HEK293 (cell line): ENCODE measurements around the gene TNIP1.

Source experiments
- BCL11A ChIP-seq: fragments of 450-650 bp; formaldehyde crosslinking; IDR thresholded peaks from 2 replicates; pipeline ENCODE4 v1.5.1; 2016; ENCODE audit warnings: low read depth, missing biosample characterization, missing genetic modification characterization
- ELK4 ChIP-seq: IDR thresholded peaks from 2 replicates; pipeline ENCODE4 v1.6.1; 2011; ENCODE audit warnings: mild to moderate bottlenecking, low read depth, low read length, borderline replicate concordance
- SETDB1 ChIP-seq: IDR thresholded peaks from one replicate; pipeline ENCODE4 v1.6.1; 2017; ENCODE audit warnings: mild to moderate bottlenecking, low read length, moderate library complexity, mixed read lengths; ENCODE audit not compliant: insufficient read length
- ZBTB17 ChIP-seq: fragments of 450-650 bp; formaldehyde crosslinking; IDR thresholded peaks from 2 replicates; pipeline ENCODE4 v1.5.1; 2016; ENCODE audit warnings: missing biosample characterization, missing genetic modification characterization
- ZNF184 ChIP-seq: fragments of 450-650 bp; IDR thresholded peaks from 2 replicates; pipeline ENCODE4 v1.5.1; 2018; ENCODE audit warnings: missing biosample characterization, mild to moderate bottlenecking, missing genetic modification characterization
- ZNF362 ChIP-seq: fragments of 450-650 bp; formaldehyde crosslinking; IDR thresholded peaks from 2 replicates; pipeline ENCODE4 v1.5.1; 2016; ENCODE audit warnings: missing biosample characterization, missing genetic modification characterization
- ZNF560 ChIP-seq: fragments of 450-650 bp; formaldehyde crosslinking; IDR thresholded peaks from 2 replicates; pipeline ENCODE4 v1.5.1; 2017; ENCODE audit warnings: missing biosample characterization, missing genetic modification characterization, borderline replicate concordance
- ZNF596 ChIP-seq: fragments of 450-650 bp; IDR thresholded peaks from 2 replicates; pipeline ENCODE4 v1.5.0; 2018; ENCODE audit warnings: missing biosample characterization, mild to moderate bottlenecking, missing genetic modification characterization, moderate library complexity
- TF ChIP-seq, protein P1 (sequence below): fragments of 450-650 bp; formaldehyde crosslinking; IDR thresholded peaks from 2 replicates; pipeline ENCODE4 v1.5.1; 2016; ENCODE audit warnings: missing biosample characterization, missing genetic modification characterization
- TF ChIP-seq, protein P2 (sequence below): sonication (generic); formaldehyde crosslinking; IDR thresholded peaks from 2 replicates; pipeline ENCODE4 v1.8.1; 2022; ENCODE audit warnings: mild to moderate bottlenecking, moderate library complexity, missing genetic modification reagents
- TF ChIP-seq, protein P3 (sequence below): fragments of 450-650 bp; formaldehyde crosslinking; IDR thresholded peaks from 2 replicates; pipeline ENCODE4 v1.5.1; 2016; ENCODE audit warnings: missing biosample characterization, missing genetic modification characterization

DNA sequence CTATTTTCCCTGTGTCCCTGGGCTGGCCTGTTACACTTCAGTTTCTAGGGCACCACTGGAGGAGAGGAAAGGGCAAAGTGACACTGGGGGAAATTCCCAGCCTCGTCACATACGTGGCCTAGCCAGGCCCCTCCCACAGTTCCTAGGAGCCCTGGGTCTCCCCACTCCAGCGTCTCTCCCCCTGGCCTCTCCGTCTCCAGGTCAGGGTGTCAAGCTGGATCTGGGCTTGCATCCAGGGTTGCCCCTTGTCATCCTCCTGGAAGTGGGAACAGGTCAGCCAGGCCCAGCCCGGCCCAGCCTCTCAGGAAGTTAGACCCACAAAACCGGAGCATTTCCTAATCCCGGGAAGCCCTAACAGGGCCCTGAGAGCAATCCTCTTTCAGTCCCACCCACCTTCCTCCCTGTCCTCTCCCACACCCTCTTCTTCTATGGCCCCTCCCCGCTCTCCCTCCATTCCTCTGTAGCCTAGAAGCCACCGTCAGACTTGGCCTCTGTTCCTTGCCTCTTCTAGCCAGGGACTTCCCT is 4.7 kb upstream of the TNIP1 start:
- TF ChIP-seq, protein P1, sequence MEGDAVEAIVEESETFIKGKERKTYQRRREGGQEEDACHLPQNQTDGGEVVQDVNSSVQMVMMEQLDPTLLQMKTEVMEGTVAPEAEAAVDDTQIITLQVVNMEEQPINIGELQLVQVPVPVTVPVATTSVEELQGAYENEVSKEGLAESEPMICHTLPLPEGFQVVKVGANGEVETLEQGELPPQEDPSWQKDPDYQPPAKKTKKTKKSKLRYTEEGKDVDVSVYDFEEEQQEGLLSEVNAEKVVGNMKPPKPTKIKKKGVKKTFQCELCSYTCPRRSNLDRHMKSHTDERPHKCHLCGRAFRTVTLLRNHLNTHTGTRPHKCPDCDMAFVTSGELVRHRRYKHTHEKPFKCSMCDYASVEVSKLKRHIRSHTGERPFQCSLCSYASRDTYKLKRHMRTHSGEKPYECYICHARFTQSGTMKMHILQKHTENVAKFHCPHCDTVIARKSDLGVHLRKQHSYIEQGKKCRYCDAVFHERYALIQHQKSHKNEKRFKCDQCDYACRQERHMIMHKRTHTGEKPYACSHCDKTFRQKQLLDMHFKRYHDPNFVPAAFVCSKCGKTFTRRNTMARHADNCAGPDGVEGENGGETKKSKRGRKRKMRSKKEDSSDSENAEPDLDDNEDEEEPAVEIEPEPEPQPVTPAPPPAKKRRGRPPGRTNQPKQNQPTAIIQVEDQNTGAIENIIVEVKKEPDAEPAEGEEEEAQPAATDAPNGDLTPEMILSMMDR (tag by site-specific recombination) = no peak
- TF ChIP-seq BCL11A (no peak), ELK4 (no peak), ZBTB17 (tag by site-specific recombination) (no peak), ZNF596 (no peak), SETDB1 (no peak), ZNF184 (tag by site-specific recombination) (no peak), ZNF362 (no peak), ZNF560 (tag by site-specific recombination) (no peak)
- TF ChIP-seq, protein P2, sequence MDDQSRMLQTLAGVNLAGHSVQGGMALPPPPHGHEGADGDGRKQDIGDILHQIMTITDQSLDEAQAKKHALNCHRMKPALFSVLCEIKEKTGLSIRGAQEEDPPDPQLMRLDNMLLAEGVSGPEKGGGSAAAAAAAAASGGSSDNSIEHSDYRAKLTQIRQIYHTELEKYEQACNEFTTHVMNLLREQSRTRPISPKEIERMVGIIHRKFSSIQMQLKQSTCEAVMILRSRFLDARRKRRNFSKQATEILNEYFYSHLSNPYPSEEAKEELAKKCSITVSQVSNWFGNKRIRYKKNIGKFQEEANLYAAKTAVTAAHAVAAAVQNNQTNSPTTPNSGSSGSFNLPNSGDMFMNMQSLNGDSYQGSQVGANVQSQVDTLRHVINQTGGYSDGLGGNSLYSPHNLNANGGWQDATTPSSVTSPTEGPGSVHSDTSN (CRISPR knock-in tag) = no peak
- TF ChIP-seq, protein P3, sequence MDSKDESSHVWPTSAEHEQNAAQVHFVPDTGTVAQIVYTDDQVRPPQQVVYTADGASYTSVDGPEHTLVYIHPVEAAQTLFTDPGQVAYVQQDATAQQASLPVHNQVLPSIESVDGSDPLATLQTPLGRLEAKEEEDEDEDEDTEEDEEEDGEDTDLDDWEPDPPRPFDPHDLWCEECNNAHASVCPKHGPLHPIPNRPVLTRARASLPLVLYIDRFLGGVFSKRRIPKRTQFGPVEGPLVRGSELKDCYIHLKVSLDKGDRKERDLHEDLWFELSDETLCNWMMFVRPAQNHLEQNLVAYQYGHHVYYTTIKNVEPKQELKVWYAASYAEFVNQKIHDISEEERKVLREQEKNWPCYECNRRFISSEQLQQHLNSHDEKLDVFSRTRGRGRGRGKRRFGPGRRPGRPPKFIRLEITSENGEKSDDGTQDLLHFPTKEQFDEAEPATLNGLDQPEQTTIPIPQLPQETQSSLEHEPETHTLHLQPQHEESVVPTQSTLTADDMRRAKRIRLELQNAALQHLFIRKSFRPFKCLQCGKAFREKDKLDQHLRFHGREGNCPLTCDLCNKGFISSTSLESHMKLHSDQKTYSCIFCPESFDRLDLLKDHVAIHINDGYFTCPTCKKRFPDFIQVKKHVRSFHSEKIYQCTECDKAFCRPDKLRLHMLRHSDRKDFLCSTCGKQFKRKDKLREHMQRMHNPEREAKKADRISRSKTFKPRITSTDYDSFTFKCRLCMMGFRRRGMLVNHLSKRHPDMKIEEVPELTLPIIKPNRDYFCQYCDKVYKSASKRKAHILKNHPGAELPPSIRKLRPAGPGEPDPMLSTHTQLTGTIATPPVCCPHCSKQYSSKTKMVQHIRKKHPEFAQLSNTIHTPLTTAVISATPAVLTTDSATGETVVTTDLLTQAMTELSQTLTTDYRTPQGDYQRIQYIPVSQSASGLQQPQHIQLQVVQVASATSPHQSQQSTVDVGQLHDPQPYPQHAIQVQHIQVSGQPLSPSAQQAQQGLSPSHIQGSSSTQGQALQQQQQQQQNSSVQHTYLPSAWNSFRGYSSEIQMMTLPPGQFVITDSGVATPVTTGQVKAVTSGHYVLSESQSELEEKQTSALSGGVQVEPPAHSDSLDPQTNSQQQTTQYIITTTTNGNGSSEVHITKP = no peak
